ENCODE data around the gene ERRFI1. TPM values are rescaled to one million over a fixed set of nuclear protein-coding genes. Genes with fewer than 3 reads are reported as not detected.

ERRFI1 gene
- total RNA-seq, 2 experiments from 2014 or later: 3.6 TPM

DNA sequence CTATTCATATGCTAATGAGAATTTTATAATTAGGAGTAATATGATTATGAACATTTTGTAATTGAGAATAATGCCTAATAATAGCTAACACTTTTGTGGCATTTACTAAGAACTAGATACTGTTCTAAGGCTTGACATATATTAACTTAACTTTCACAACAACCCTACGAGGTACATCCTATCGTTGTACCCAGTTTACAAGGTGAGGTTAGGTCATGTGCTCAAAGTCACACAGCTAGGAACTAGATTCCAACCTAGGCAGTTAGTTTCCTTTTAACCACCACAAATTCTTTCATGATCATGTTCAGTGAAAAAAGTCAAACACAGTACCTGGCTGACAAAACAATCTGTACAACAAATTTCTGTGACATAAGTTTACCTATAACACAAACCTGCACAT is 13.0 kb upstream of the ERRFI1 start:
- Mint-ChIP-seq H3K9me3 (peaks cover 6% of the 10 kb centered on the region), H3K27ac (no peak overlapping the region), H3K36me3 (ENCODE audit: low read depth) (no peaks in the 10 kb centered on the region), H3K4me3 (no peak overlapping the region), H3K4me1 (ENCODE audit: low read depth) (no peaks in the 10 kb centered on the region), H3K27me3 (no peaks in the 10 kb centered on the region)
- Histone ChIP-seq H3K4me1 (ENCODE audit: insufficient read depth, low read length) (no peaks in the 10 kb centered on the region), H3K9me3 (ENCODE audit: control insufficient read depth in 1 of 2, insufficient read depth in 1 of 2, low read length in 2 of 2) (peaks cover 5 to 6% of the 10 kb centered on the region in 2 experiments), H3K27me3 (ENCODE audit: control insufficient read depth in 1 of 2, insufficient read depth in 2 of 2, low read length in 2 of 2) (no peaks in the 10 kb centered on the region), H3K27ac (ENCODE audit: low read depth in 1 of 2, low read length in 2 of 2) (no peak overlapping the region), H3K4me3 (ENCODE audit: low read length) (no peak overlapping the region), H3K36me3 (ENCODE audit: insufficient read depth, low read length) (no peaks in the 10 kb centered on the region)
- intact Hi-C loops (cut with DNase I, micrococcal nuclease): no loop called here
- no peak for DNase-seq
- POLR2A ChIA-PET: no interaction called here
- CTCF ChIA-PET: no interaction called here
- TF ChIP-seq, protein P1, sequence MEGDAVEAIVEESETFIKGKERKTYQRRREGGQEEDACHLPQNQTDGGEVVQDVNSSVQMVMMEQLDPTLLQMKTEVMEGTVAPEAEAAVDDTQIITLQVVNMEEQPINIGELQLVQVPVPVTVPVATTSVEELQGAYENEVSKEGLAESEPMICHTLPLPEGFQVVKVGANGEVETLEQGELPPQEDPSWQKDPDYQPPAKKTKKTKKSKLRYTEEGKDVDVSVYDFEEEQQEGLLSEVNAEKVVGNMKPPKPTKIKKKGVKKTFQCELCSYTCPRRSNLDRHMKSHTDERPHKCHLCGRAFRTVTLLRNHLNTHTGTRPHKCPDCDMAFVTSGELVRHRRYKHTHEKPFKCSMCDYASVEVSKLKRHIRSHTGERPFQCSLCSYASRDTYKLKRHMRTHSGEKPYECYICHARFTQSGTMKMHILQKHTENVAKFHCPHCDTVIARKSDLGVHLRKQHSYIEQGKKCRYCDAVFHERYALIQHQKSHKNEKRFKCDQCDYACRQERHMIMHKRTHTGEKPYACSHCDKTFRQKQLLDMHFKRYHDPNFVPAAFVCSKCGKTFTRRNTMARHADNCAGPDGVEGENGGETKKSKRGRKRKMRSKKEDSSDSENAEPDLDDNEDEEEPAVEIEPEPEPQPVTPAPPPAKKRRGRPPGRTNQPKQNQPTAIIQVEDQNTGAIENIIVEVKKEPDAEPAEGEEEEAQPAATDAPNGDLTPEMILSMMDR (IDR thresholded peaks at IDR 0.05): no peak
- ATAC-seq (ENCODE audit: poor library complexity): no peak

- Histone ChIP-seq H3K9me3 (ENCODE audit: control insufficient read depth in 1 of 2, insufficient read depth in 1 of 2, low read length in 2 of 2) (no peaks in the 10 kb centered on the region), H3K4me1 (ENCODE audit: insufficient read depth, low read length) (no peaks in the 10 kb centered on the region), H3K4me3 (ENCODE audit: low read length) (no peak overlapping the region), H3K27ac (ENCODE audit: low read depth in 1 of 2, low read length in 2 of 2) (no peak overlapping the region), H3K27me3 (ENCODE audit: control insufficient read depth in 1 of 2, insufficient read depth in 2 of 2, low read length in 2 of 2) (no peaks in the 10 kb centered on the region), H3K36me3 (ENCODE audit: insufficient read depth, low read length) (no peaks in the 10 kb centered on the region)
- DNase-seq: no peak
- Mint-ChIP-seq H3K9me3 (no peaks in the 10 kb centered on the region), H3K36me3 (ENCODE audit: low read depth) (no peaks in the 10 kb centered on the region), H3K4me1 (ENCODE audit: low read depth) (no peaks in the 10 kb centered on the region), H3K27me3 (no peaks in the 10 kb centered on the region), H3K27ac (no peak overlapping the region), H3K4me3 (no peak overlapping the region)
- no peak for ATAC-seq (ENCODE audit: poor library complexity)
- ChIA-PET POLR2A (no interaction called here), CTCF (interaction anchor here (1.7 kb wide), 1 partner anchor 18 kb away, joined by 3 read pairs; no protein-coding TSS in a partner anchor)
- intact Hi-C loops (cut with DNase I, micrococcal nuclease): no loop called here
- TF ChIP-seq, protein P1 (IDR thresholded peaks at IDR 0.05): no peak
Measured at GRCh38 chr1:8035289-8035688, 9.2 kb upstream of the ERRFI1 start.

- Mint-ChIP-seq H3K9me3 (no peaks in the 10 kb centered on the region), H3K4me1 (ENCODE audit: low read depth) (no peaks in the 10 kb centered on the region), H3K36me3 (ENCODE audit: low read depth) (no peaks in the 10 kb centered on the region), H3K27ac (no peak overlapping the region), H3K4me3 (no peak overlapping the region), H3K27me3 (no peaks in the 10 kb centered on the region)
- H3K27ac ChIP-seq (ENCODE audit: low read depth in 1 of 2, low read length in 2 of 2): no peak overlapping the region
- TF ChIP-seq, protein P1 (IDR thresholded peaks at IDR 0.05): no peak
- DNase-seq (no peak), ATAC-seq (ENCODE audit: poor library complexity) (no peak)
- no peaks in the 10 kb centered on the region for H3K4me1 ChIP-seq (ENCODE audit: insufficient read depth, low read length)
- CTCF ChIA-PET: interaction anchor here (1.5 to 3.2 kb wide), 3 partner anchors 18 to 316 kb away, joined by 4 to 16 read pairs (median 7); no protein-coding TSS in a partner anchor
- intact Hi-C loops (cut with DNase I, micrococcal nuclease): loop anchor here in 1 of 2 experiments (5.0 kb wide), 3 partner anchors 184 to 694 kb away; no protein-coding TSS in a partner anchor
- H3K9me3 ChIP-seq (ENCODE audit: control insufficient read depth in 1 of 2, insufficient read depth in 1 of 2, low read length in 2 of 2): no peaks in the 10 kb centered on the region
- H3K27me3 ChIP-seq (ENCODE audit: control insufficient read depth in 1 of 2, insufficient read depth in 2 of 2, low read length in 2 of 2): no peaks in the 10 kb centered on the region
- no peaks in the 10 kb centered on the region for H3K36me3 ChIP-seq (ENCODE audit: insufficient read depth, low read length)
- POLR2A ChIA-PET: no interaction called here
- no peak overlapping the region for H3K4me3 ChIP-seq (ENCODE audit: low read length)
Measured at GRCh38 chr1:8033322-8033721, 7.2 kb upstream of the ERRFI1 start.

All from CD4-positive, alpha-beta T cell (primary cell).